Endodermal cell (in vitro differentiated cells): ENCODE measurements around the gene CNTN4. TPM values are rescaled to one million over a fixed set of nuclear protein-coding genes. Genes with fewer than 3 reads are reported as not detected.

Experiments
- DNase-seq: peaks from one replicate; pipeline ENCODE4 v3.0.0-alpha.2; 2017
- H3K27ac ChIP-seq: 2 replicates; pipeline ENCODE4 v1.5.1; 2013; ENCODE audit warnings: mild to moderate bottlenecking, low read depth, low read length, moderate library complexity
- H3K27me3 ChIP-seq: 2 replicates; pipeline ENCODE4 v1.6.1; 2013; ENCODE audit warnings: mild to moderate bottlenecking, low read length, moderate library complexity; ENCODE audit not compliant: insufficient read depth, control insufficient read depth, poor library complexity, severe bottlenecking
- H3K36me3 ChIP-seq: 2 replicates; pipeline ENCODE4 v1.7.0; 2013; ENCODE audit warnings: mild to moderate bottlenecking, low read length, moderate library complexity; ENCODE audit not compliant: control insufficient read depth, insufficient read depth
- H3K4me1 ChIP-seq: one replicate; pipeline ENCODE4 v1.7.0; 2013; ENCODE audit warnings: low read length; ENCODE audit not compliant: control insufficient read depth, insufficient read depth
- H3K4me3 ChIP-seq: 2 replicates; pipeline ENCODE4 v1.5.1; 2013; ENCODE audit warnings: mild to moderate bottlenecking, low read length, moderate library complexity
- H3K9ac ChIP-seq: 2 replicates; pipeline ENCODE4 v1.6.1; 2013; ENCODE audit warnings: mild to moderate bottlenecking, low read length, moderate library complexity; ENCODE audit not compliant: poor library complexity, severe bottlenecking; ENCODE audit errors: extremely low read depth
- H3K9me3 ChIP-seq: 2 replicates; pipeline ENCODE4 v1.6.1; 2013; ENCODE audit warnings: mild to moderate bottlenecking, low read length, moderate library complexity; ENCODE audit not compliant: control insufficient read depth
- H3K27ac Mint-ChIP-seq: 2 replicates; pipeline ENCODE4 v1.8.0; 2020; ENCODE audit warnings: mixed read lengths
- H3K27me3 Mint-ChIP-seq: 2 replicates; pipeline ENCODE4 v1.8.0; 2021; ENCODE audit warnings: mild to moderate bottlenecking, mixed read lengths; ENCODE audit not compliant: insufficient read depth
- H3K36me3 Mint-ChIP-seq: 2 replicates; pipeline ENCODE4 v1.8.0; 2020; ENCODE audit warnings: low read depth, mixed read lengths
- H3K4me1 Mint-ChIP-seq: 2 replicates; pipeline ENCODE4 v1.8.0; 2020; ENCODE audit warnings: mixed read lengths
- H3K4me3 Mint-ChIP-seq: 2 replicates; pipeline ENCODE4 v1.8.0; 2020; ENCODE audit warnings: mild to moderate bottlenecking, moderate library complexity, mixed read lengths
- H3K9me3 Mint-ChIP-seq: 2 replicates; pipeline ENCODE4 v1.8.0; 2020; ENCODE audit warnings: mild to moderate bottlenecking, mixed read lengths
- CTCF ChIP-seq: fragments of 200-600 bp; sonication (generic); conservative IDR thresholded peaks from 2 replicates; pipeline ENCODE4 v1.5.0; 2021; ENCODE audit warnings: antibody characterized with exemption, mild to moderate bottlenecking
- WGBS, 2 experiments: methylation state at CpG; one replicate each; pipeline versions ENCODE4 v1.1.5 to v1.1.7; 2013; ENCODE audit warnings: missing lambda C conversion rate in 2 of 2, mixed read lengths in 1 of 2; ENCODE audit not compliant: insufficient coverage in 1 of 2, insufficient read length in 1 of 2; 5-methylcytosine and 5-hydroxymethylcytosine counted together
- total RNA-seq, 2 donors: library from RNA; stranded (reverse); fragmentation: NEBNext Ultra II Directional in 1 of 2; extraction: Animal tissue kit (Norgen Biotek cat#: 25700) in 1 of 2; gene quantifications; 2 replicates in 1 of 2; 3 replicates in 1 of 2; pipeline ENCODE4 v1.2.1, GENCODE V29; 2021

The CNTN4 gene
- total RNA-seq, 2 donors from 2014 or later, result 10.8 to 11.1 TPM

- H3K36me3 ChIP-seq, result no peaks in the 10 kb centered on the region
- no peak for DNase-seq
- Mint-ChIP-seq H3K9me3 (no peaks in the 10 kb centered on the region), H3K27me3 (no peaks in the 10 kb centered on the region), H3K27ac (no peak overlapping the region), H3K36me3 (no peaks in the 10 kb centered on the region), H3K4me3 (no peak overlapping the region), H3K4me1 (no peaks in the 10 kb centered on the region)
- no peak overlapping the region for H3K9ac ChIP-seq
- no peak overlapping the region for H3K27ac ChIP-seq
- H3K4me3 ChIP-seq, result no peak overlapping the region
- WGBS, 2 experiments, result 80 to 82% methylated on average over 1 to 2 of the region's 2 CpGs
- H3K27me3 ChIP-seq, result no peaks in the 10 kb centered on the region
- no peak for TF ChIP-seq CTCF
- no peaks in the 10 kb centered on the region for H3K9me3 ChIP-seq
- no peaks in the 10 kb centered on the region for H3K4me1 ChIP-seq
Observed at GRCh38 chr3:2504912-2505311, 406.2 kb downstream of the CNTN4 start.

- H3K27me3 Mint-ChIP-seq, result peaks cover 8% of the 10 kb centered on the region
- no peak for DNase-seq
- H3K27me3 ChIP-seq, result no peaks in the 10 kb centered on the region
- no peak overlapping the region for H3K4me3 Mint-ChIP-seq
- H3K4me1 Mint-ChIP-seq, result no peaks in the 10 kb centered on the region
- no peaks in the 10 kb centered on the region for H3K36me3 Mint-ChIP-seq
- H3K9me3 ChIP-seq, result no peaks in the 10 kb centered on the region
- no peak for TF ChIP-seq CTCF
- H3K36me3 ChIP-seq, result no peaks in the 10 kb centered on the region
- no peaks in the 10 kb centered on the region for H3K9me3 Mint-ChIP-seq
- H3K4me3 ChIP-seq, result no peak overlapping the region
- H3K4me1 ChIP-seq, result no peaks in the 10 kb centered on the region
- WGBS, 2 experiments, result 93 to 97% methylated on average over 7 to 8 of the region's 8 CpGs
- H3K27ac Mint-ChIP-seq, result no peak overlapping the region
- no peak overlapping the region for H3K27ac ChIP-seq
- H3K9ac ChIP-seq, result no peak overlapping the region
Observed at GRCh38 chr3:2506776-2507175, 408.1 kb downstream of the CNTN4 start.

GRCh38 chr3:2510591-2511145 is 412.0 kb downstream of the CNTN4 start:
- no peak overlapping the region for H3K4me3 Mint-ChIP-seq
- no peak overlapping the region for H3K4me3 ChIP-seq
- 89 to 100% methylated on average over 6 to 8 of the region's 8 CpGs for WGBS, 2 experiments
- H3K9ac ChIP-seq, result no peak overlapping the region
- DNase-seq, result no peak
- no peak overlapping the region for H3K27ac Mint-ChIP-seq
- no peaks in the 10 kb centered on the region for H3K9me3 Mint-ChIP-seq
- H3K27me3 ChIP-seq, result no peaks in the 10 kb centered on the region
- TF ChIP-seq CTCF, result no peak
- H3K27ac ChIP-seq, result no peak overlapping the region
- H3K36me3 ChIP-seq, result no peaks in the 10 kb centered on the region
- peaks cover 11% of the 10 kb centered on the region for H3K4me1 Mint-ChIP-seq
- H3K27me3 Mint-ChIP-seq, result peaks cover 8% of the 10 kb centered on the region
- H3K9me3 ChIP-seq, result no peaks in the 10 kb centered on the region
- no peaks in the 10 kb centered on the region for H3K4me1 ChIP-seq
- H3K36me3 Mint-ChIP-seq, result no peaks in the 10 kb centered on the region
